ENCODE results near the gene LIMK2. TPM values are rescaled to one million over a fixed set of nuclear protein-coding genes. Genes with fewer than 3 reads are reported as not detected.

LIMK2 gene
- total RNA-seq, 2 donors from 2014 or later, result 7.5 to 9.8 TPM

DNA sequence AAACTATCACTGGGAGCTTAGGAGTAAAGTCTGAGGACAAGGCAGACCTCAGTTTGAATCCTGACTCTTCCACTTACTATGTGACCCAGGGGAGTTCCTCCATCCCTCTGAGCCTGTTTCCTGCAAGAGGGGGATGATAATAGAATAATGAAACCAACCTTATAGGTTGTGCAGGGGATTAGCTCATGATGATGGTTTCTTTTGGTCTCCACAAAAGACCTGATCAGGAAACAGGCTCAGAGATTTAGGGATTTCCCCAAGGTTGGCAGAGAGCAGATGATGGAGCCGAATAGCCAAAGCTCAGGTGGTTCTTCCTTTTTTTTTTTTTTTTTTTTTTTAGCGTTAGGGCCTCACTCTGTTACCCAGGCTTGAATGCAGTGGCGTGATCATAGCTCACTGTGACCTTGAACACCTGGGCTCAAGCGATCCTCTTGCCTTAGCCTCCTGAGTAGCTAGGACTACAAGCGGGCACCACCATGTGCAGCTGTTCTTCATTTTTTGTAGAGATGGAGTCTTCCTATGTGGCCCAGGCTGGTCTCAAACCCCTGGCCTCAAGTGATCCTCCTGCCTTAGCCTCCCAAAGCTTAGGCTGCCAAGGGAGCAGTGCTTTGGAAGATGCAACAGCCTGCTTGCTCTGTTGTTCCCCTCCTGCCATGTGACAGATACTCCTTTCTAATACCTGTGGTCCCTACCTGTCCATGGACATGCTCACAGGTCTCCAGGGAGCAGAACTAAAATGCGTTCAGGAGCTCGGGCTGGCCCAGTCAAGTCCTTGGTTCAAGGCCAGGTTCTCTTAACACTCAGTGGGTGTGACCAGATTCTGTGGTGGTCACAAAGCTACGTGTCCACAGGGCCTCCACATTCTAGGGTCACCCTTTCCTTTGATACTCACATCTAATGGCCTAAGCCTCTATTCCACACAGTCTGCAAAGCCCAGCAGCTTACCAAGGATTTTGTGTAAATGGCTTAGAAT is 111.8 kb downstream of the LIMK2 start:
- Histone ChIP-seq H3K9me3 (no peaks in the 10 kb centered on the region), H3K27me3 (no peaks in the 10 kb centered on the region), H3K27ac (no peak overlapping the region), H3K4me1 (no peaks in the 10 kb centered on the region), H3K4me3 (no peak overlapping the region), H3K36me3 (peaks cover 43% of the 10 kb centered on the region)
- DNase-seq (ENCODE audit: low spot score), result no peak
- TF ChIP-seq, protein P1, sequence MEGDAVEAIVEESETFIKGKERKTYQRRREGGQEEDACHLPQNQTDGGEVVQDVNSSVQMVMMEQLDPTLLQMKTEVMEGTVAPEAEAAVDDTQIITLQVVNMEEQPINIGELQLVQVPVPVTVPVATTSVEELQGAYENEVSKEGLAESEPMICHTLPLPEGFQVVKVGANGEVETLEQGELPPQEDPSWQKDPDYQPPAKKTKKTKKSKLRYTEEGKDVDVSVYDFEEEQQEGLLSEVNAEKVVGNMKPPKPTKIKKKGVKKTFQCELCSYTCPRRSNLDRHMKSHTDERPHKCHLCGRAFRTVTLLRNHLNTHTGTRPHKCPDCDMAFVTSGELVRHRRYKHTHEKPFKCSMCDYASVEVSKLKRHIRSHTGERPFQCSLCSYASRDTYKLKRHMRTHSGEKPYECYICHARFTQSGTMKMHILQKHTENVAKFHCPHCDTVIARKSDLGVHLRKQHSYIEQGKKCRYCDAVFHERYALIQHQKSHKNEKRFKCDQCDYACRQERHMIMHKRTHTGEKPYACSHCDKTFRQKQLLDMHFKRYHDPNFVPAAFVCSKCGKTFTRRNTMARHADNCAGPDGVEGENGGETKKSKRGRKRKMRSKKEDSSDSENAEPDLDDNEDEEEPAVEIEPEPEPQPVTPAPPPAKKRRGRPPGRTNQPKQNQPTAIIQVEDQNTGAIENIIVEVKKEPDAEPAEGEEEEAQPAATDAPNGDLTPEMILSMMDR (IDR thresholded peaks at IDR 0.05), result no peak

DNA sequence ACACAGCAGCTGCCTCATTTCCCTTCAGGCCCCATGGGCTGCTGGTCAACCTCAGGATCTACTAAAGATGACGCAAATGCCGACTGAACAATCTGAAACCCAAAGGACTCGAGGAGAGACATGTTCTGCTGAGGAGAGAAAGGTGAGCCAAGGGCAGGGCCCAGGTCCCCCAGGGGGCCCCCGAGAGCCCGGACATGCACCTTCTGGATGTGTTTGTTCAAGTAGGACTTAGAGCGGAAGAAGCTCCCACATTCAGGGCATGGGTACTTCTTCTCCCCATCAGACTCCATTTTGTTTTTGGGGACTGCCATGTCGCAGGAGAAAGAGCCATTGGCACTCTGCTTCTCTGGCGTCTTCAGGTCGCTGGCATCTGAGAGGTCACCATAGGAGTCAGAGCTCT is 114.8 kb downstream of the LIMK2 start:
- Histone ChIP-seq H3K36me3 (peaks cover 68% of the 10 kb centered on the region), H3K27ac (no peak overlapping the region), H3K27me3 (no peaks in the 10 kb centered on the region), H3K9me3 (no peaks in the 10 kb centered on the region), H3K4me1 (no peaks in the 10 kb centered on the region), H3K4me3 (no peak overlapping the region)
- TF ChIP-seq, protein P1 (IDR thresholded peaks at IDR 0.05), result no peak
- no peak for DNase-seq (ENCODE audit: low spot score)

DNA sequence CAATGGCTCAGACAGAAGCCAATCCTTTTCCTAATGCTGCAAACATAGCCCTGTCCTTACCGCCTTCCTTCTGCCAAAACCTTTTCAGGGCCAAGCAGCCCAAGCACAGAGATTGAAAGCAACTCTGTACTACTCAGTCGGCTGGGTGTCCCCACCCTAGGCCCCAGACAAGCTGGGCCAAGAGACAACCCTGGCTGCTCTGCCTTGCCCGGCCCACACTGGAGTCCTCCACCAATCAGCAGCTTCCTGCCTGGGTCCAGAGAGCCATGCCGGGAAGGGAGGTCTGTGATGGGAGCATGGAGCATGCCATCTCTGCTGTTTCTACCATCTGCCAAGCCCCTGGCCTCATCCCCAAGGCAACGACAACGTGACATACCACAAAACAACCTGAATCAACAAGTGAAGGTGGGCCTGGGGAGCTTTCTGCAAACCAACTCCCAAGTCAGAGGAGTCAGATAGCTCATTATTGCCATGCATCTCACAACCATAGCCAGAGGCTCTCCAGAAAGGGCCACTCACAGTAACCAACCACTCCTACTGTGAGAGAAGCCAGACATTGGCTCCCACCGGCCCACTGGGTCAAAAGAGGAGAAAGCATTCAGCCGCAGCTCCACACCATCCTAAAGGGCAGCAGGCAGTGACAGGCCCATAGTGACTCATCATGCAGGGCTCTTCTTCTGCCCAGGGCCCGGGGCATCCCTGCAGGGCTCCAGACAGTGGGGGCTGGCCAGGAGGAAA is 115.9 kb downstream of the LIMK2 start:
- Histone ChIP-seq H3K9me3 (no peaks in the 10 kb centered on the region), H3K4me1 (no peaks in the 10 kb centered on the region), H3K27me3 (no peaks in the 10 kb centered on the region), H3K27ac (no peak overlapping the region), H3K36me3 (peaks cover 76% of the 10 kb centered on the region), H3K4me3 (no peak overlapping the region)
- TF ChIP-seq, protein P1 (IDR thresholded peaks at IDR 0.05), result no peak
- no peak for DNase-seq (ENCODE audit: low spot score)

DNA sequence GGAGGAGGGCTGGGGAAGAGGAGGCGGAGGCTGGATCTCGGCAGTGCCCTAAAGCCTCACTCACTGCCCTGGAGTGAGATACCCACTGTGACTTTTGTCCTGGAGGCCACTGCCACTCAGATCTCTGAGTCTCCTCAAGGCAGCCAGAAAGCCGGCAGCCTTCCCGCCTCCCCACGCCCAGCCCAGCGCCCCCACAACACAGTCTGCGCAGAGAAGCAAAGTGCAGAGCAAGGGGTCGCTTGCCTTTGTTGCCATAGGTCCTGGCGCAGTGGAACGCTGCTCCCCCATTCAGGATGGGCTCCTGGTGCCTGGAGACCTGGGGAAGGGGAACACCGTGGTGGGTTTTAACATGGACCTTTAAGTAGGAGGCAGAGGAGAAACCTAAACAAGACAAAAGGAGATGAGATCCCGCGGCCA is 116.5 kb downstream of the LIMK2 start:
- peaks cover 80% of the 10 kb centered on the region for H3K36me3 ChIP-seq
- H3K4me3 ChIP-seq, result no peak overlapping the region
- no peaks in the 10 kb centered on the region for H3K4me1 ChIP-seq
- no peak overlapping the region for H3K27ac ChIP-seq
- no peak for DNase-seq (ENCODE audit: low spot score)
- TF ChIP-seq, protein P1 (IDR thresholded peaks at IDR 0.05), result no peak
- no peaks in the 10 kb centered on the region for H3K27me3 ChIP-seq
- no peaks in the 10 kb centered on the region for H3K9me3 ChIP-seq

DNA sequence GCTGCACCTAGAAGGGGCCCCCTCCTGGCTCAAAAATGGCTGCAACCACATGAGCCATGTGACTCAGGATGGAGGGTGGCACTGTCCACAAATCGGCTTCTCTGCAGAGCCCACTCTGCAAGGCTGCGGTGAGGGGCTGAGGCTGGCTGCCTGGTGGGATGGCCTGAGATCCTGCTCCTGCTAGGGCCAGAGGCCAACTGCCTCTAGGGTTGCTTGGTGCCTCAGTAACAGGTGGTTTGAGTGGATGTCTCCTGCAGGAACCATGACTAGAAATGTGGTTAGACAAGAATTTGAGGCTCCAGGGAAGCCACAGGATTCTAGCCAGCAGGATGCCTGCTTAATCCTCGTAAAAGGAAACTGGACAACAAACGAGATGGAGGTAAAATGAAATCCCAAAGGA is 116.9 kb downstream of the LIMK2 start:
- H3K27ac ChIP-seq, result no peak overlapping the region
- H3K4me3 ChIP-seq, result no peak overlapping the region
- TF ChIP-seq, protein P1 (IDR thresholded peaks at IDR 0.05), result no peak

More for the DNA sequence above, 116.9 kb downstream of the LIMK2 start:
- Histone ChIP-seq H3K36me3 (peaks cover 85% of the 10 kb centered on the region), H3K27me3 (no peaks in the 10 kb centered on the region), H3K4me1 (no peaks in the 10 kb centered on the region), H3K9me3 (no peaks in the 10 kb centered on the region)
- no peak for DNase-seq (ENCODE audit: low spot score)

Other genes with a start within 250 kb of the LIMK2 start
- 10 to 100 TPM; 20.1 to 21.0 TPM for gene MORC2, start 243.5 kb upstream of the LIMK2 start, total RNA-seq
- gene TUG1, start 243.0 kb upstream of the LIMK2 start, total RNA-seq, result 10 to 100 TPM; 37.2 to 39.1 TPM
- 100 to 1,000 TPM in 1 of 2 donors, 10 to 100 TPM in 1; 81.4 to 183 TPM for gene SMTN, start 131.0 kb upstream of the LIMK2 start, total RNA-seq
- gene SELENOM, start 104.7 kb upstream of the LIMK2 start, total RNA-seq, result 100 to 1,000 TPM; 133 to 358 TPM
- gene INPP5J, start 89.3 kb upstream of the LIMK2 start, total RNA-seq, result 10 to 100 TPM; 17.6 to 26.3 TPM
- not detected for gene PLA2G3, start 71.8 kb upstream of the LIMK2 start, total RNA-seq
- gene RNF185, start 52.1 kb upstream of the LIMK2 start, total RNA-seq, result 10 to 100 TPM; 17.6 to 26.8 TPM
- gene PIK3IP1, start 80.2 kb downstream of the LIMK2 start, total RNA-seq, result 10 to 100 TPM; 14.6 to 17.6 TPM
- 10 to 100 TPM in 1 of 2 donors, 1 to 10 TPM in 1; 9.2 to 15.5 TPM for gene PATZ1, start 134.0 kb downstream of the LIMK2 start, total RNA-seq
- 10 to 100 TPM; 63.6 to 95.7 TPM for gene DRG1, start 187.3 kb downstream of the LIMK2 start, total RNA-seq